ENCODE data around the gene ABHD1.

DNA sequence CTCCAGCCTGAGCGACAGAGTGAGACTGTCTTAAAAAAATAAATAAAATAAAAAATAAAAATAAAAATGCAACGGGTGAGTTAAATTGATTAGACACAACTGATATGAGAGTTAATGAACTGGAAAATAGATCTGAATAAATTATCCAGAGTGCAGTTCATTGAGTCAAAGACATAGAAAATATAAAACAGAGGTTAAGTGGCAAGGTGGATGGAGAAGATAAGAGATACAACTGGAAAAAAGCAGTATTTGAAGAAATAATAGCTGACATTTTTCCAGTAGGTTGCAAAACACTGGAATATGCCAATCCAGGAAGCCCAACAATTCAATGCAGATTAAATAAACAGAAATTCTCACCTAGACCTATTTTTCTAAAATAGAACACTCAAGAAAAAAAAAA lies 15.4 kb upstream of the ABHD1 start:
- TF ChIP-seq POLR2A (IDR thresholded peaks at IDR 0.05; ENCODE audit: low read depth): no peak
- TF ChIP-seq, protein P1, sequence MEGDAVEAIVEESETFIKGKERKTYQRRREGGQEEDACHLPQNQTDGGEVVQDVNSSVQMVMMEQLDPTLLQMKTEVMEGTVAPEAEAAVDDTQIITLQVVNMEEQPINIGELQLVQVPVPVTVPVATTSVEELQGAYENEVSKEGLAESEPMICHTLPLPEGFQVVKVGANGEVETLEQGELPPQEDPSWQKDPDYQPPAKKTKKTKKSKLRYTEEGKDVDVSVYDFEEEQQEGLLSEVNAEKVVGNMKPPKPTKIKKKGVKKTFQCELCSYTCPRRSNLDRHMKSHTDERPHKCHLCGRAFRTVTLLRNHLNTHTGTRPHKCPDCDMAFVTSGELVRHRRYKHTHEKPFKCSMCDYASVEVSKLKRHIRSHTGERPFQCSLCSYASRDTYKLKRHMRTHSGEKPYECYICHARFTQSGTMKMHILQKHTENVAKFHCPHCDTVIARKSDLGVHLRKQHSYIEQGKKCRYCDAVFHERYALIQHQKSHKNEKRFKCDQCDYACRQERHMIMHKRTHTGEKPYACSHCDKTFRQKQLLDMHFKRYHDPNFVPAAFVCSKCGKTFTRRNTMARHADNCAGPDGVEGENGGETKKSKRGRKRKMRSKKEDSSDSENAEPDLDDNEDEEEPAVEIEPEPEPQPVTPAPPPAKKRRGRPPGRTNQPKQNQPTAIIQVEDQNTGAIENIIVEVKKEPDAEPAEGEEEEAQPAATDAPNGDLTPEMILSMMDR (IDR thresholded peaks at IDR 0.05): no peak
- TF ChIP-seq POLR2AphosphoS5 (IDR thresholded peaks at IDR 0.05): no peak
